NCI-H345 (cell line): ENCODE measurements around the gene ADNP.
"Not testable (repeated sequence)": the region's sequence is repeated elsewhere in the genome, so short reads cannot be mapped to it uniquely, and the experiment has no call there.

ENCODE experiments used
- DNase-seq: peaks from one replicate; lab custom pipeline; 2025; lab: John Stamatoyannopoulos, UW

The ADNP gene

GRCh38 chr20:50900261-50900660, 31.0 kb downstream of the ADNP start:
- DNase-seq = no peak

GRCh38 chr20:50898475-50898874, 32.8 kb downstream of the ADNP start:
- no peak for DNase-seq

DNA sequence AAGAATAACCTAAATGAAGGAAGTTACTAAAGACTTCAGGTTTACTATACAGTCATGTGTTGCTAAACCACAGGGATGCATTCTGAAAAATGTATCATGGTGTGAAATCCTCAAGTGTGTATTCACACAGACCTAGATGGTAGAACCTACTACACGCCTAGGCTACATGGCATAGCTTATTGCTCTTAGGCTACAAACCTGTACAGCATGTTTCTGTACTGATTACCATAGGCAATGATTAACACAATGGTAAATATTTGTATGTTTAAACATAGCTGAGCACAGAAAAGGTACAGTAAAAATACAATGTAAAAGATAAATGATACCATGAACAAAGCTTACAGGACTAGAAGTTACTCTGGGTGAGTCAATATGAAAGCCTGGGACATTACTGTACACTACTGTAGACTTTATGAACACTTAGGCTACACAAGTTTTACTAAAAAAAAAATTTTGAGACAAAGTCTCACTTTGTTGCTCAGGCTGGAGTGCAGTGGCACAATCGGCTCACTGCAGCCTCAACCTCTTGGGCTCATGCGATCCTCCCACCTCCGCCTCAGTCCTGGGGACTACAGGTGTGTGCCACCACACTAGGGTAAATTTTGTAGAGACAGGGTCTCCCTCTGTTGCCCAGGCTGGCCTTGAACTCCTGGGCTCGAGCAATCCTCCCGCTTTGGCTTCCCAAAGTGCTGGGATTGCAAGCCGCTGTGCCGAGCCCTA, 36.0 kb downstream of the ADNP start:
- no peak for DNase-seq

- DNase-seq = no peak
Observed at GRCh38 chr20:50893620-50894019, 37.6 kb downstream of the ADNP start.

- no peak for DNase-seq
Observed at GRCh38 chr20:50892394-50892793, 38.8 kb downstream of the ADNP start.

- no peak for DNase-seq
Observed at GRCh38 chr20:50891138-50891537, 40.1 kb downstream of the ADNP start.

- no peak for DNase-seq
Observed at GRCh38 chr20:50887576-50887975, 43.7 kb downstream of the ADNP start.

DNA sequence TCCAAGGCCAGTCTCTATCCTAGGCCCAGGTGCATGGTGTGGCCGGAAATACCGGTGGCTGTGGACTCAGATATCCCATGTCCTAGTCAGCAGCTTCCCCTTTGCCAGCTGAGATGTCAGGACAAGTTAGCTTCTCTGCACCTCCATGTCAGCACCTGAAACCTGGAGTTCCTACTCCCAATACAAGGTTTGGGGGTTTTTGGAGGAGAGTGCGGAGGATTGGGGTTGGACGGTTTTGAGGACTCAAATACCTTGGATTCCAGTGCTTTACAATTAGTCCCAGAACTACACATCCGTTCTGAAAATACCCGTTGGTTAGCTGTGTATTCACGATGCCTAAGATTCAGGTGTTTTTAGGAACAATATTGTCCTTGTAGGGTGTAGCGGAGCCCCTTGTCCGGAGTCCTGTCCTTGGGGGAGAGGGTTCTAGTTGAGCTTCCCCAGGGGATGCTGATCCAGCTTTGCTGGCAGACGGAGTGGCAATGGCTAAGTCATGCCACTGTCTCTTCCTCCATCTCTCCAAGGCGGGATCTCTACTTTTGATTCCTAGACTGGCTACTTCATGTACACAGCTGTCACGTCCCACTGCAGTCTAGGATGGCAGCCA, 45.0 kb downstream of the ADNP start:
- no peak for DNase-seq

DNA sequence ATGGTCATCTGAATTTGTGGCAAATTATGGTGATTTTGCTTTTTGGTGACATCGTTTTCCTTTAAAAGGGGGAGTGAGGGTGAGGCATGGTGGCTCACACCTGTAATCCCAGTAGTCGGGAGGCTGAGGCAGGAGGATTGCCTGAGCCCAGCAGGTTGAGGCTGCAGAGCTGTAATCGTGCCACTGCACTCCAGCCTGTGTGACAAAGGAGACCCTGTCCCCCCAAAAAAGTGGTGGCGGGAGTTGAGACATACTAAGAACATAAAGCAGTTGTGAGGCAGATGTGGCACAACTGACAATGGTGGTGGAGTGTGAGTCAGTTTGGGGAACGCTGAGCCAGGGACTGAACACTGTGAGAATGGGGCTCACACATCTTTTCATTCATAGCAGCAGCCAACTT, 45.5 kb downstream of the ADNP start:
- DNase-seq = no peak

GRCh38 chr20:50885068-50885467, 46.2 kb downstream of the ADNP start:
- DNase-seq = no peak

GRCh38 chr20:50883856-50884255, 47.4 kb downstream of the ADNP start:
- no peak for DNase-seq

GRCh38 chr20:50881759-50882424, 49.3 kb downstream of the ADNP start:
- not testable (repeated sequence) for DNase-seq

DNA sequence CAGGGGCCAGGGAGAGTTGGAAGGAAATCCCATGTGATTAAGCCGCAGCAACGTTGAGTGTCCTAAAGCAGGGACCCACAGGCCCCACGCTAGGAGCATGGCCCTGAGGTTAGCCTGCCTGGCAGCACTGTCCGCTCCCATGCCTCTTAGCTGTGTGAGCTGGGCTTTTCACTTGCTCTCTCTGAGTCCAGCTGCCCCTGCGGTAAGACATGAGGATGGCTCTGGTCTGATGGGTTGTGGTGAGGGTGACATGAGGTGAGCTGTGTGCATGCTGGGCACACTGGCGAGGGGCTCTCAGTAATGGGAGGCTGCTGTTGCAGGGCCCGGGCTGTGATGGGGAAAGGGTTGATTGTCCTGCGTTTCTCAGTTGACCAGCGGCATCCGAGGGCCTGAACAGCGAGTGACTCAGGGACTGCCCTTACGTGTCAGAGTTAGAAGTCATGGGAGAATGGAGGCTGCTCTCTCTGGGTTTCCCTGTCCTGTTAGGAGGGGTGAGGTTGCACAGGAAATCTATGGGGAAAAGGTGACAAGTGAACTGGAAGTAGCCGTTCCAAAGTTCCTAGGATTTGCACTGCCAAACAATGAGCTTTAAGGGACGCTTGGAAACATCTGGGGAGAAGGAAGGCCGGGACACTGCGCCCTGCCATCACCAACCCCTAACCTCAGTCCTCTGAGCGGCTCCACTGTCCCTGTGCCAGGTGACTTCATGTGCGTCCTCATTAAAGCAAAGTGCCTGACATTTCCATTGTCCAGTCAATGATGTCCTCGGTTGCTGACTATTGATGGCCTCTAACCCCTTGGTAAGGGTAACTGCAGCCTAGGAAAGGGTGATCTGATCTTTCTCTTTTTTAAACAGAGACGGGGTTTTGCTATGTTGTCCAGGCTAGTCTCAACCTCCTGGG, 51.3 kb downstream of the ADNP start:
- DNase-seq = no peak

- DNase-seq = no peak
Observed at GRCh38 chr20:50877232-50877743, 53.9 kb downstream of the ADNP start.

- no peak for DNase-seq
Observed at GRCh38 chr20:50876816-50877215, 54.4 kb downstream of the ADNP start.

DNA sequence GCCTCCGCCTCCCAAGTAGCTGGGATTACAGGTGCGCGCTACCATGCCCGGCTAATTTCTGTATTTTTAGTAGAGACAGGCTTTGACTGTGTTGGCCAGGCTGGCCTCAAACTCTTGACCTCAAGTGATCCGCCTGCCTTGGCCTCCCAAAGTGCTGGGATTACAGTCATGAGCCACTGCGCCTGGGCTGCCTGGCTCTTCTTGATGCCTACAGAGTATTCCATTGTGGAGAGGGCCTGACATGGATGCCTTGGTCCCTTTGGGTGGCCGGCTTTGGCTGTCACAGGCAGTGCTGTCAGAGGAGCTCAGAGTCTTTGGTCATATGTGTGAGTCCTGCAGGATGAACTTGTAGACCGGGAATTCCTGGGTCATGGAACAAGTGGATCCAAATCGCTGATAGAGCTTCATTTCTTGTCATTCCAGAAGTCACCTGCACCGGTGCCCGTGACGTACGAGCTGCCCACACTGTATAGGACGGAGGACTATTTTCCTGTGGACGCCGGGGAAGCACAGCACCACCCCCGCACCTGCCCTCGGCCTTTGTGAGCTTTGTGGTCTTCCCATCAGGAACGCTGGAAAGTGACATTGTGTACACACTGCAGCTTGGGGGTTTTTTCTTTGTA, 55.1 kb downstream of the ADNP start:
- DNase-seq = no peak

DNA sequence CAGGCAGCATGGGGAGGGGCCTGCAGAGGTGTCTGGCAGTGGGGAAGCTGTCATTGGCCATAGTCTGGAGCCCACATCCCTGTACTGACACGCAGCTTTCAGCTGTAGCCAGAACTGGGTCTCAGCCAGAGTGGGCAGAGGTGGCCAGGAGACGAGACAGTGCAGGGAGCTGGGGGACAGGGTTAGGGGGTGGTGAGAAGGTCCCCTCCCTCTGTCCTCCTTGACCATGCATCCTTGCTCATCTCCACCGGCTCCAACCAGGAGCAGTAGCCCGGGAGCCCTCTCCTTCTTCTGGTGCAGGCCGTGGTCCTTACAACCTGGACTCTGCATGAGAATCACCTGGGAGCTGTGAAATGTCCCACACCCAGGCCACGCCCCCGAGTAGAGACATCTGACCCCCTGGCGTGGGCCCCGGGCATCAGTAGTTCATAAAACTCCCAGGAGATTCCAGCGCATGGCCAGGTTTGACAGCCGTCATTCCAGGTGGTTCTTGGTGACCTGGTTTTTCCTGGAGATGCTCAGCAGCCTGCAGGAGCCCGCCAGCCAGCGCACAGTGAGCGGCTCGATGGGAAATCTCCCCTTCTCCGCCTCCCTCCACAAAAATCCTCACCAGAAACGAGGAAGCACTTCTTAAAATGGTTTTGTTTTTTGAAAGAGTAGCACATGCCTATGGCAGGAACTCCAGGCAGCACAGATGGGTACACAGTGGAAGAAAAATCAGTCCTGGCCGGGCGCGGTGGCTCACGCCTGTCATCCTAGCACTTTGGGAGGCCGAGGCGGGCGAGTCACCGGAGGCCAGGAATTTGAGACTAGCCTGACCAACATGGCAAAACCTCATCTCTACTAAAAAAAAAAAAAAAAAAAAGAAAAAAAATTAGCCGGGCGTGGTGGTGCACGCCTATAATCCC, 56.2 kb downstream of the ADNP start:
- DNase-seq = no peak

DNA sequence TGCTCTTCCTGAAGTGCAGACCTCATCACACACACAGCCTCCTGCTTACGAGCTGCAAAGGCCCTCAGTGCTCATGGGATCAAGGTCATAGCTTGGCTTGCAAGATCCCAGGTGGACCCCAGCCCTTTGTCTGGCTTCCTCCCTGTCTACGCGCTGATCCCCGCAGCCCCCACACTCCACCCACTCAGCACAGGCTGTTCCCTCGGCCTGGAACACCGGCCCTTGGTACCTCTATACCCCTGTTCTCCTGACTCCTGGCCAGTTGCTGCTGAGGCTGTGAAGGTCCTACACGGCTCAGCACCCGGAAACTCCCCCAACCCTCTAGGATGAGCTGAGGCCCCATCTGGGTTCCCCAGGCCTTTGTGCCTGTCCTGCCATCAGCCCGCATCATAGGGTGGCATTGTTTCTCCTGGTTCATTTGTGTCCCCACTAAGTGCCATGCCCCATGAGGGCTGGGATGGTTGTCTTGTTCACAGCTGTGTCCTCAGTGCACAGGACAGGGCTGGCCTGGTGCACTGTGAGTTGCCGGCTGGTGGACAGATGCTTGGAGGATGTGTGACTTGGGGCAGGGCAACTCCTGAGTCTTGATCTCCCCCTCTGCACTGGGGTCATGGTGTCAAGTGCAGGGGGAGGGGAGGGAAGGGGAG, 57.0 kb downstream of the ADNP start:
- no peak for DNase-seq

GRCh38 chr20:50873585-50873984, 57.7 kb downstream of the ADNP start:
- no peak for DNase-seq
